Activated T-helper 2 cell treated with anti-CD3 and anti-CD28 coated beads, Interferon-gamma antibody, Interleukin-2, Interleukin-4, amounts not matched to agents 10 μg/mL and 5 μg/mL and 100 μg/mL, durations not matched to agents 14 hours and 24 hours and 36 hours (primary cell): Measurements from ENCODE around the gene KRT4. TPM values are rescaled to one million over a fixed set of nuclear protein-coding genes. Genes with fewer than 3 reads are reported as not detected.

Experiments used
- DNase-seq: peaks from one replicate; pipeline ENCODE4 v3.0.0; 2021; ENCODE audit warnings: low spot score
- H3K27ac Mint-ChIP-seq: one replicate; pipeline ENCODE4 v1.8.0; 2021; ENCODE audit warnings: mixed read lengths
- H3K27me3 Mint-ChIP-seq: one replicate; pipeline ENCODE4 v1.8.0; 2021; ENCODE audit warnings: low read depth, mixed read lengths
- H3K36me3 Mint-ChIP-seq: one replicate; pipeline ENCODE4 v1.8.0; 2021; ENCODE audit warnings: low read depth, mixed read lengths
- H3K4me1 Mint-ChIP-seq: one replicate; pipeline ENCODE4 v1.8.0; 2021; ENCODE audit warnings: low read depth, mixed read lengths
- H3K4me3 Mint-ChIP-seq: one replicate; pipeline ENCODE4 v1.8.0; 2021; ENCODE audit warnings: low read depth, mild to moderate bottlenecking, moderate library complexity, mixed read lengths
- H3K9me3 Mint-ChIP-seq: one replicate; pipeline ENCODE4 v1.8.0; 2021; ENCODE audit warnings: mixed read lengths
- intact Hi-C: fragments of 100-400 bp; cut with micrococcal nuclease; formaldehyde crosslinking; loops from one replicate; pipeline ENCODE4 v1.15.1; 2023
- total RNA-seq: library from RNA; stranded (reverse); gene quantifications from 2 replicates; pipeline ENCODE4 v1.2.3, GENCODE V29; 2022

KRT4 gene
- total RNA-seq, 1 donor from 2014 or later: not detected

GRCh38 chr12:52833922-52834726, 20.2 kb upstream of the KRT4 start, which contains the start of gene KRT79:
TSS of gene KRT79 (minus strand) at chr12:52834311. CDS start at chr12:52834260, 51 bp downstream.
- Mint-ChIP-seq H3K4me3 (no peak within 1 kb of the TSS), H3K27me3 (peaks cover 3% of the 10 kb centered on the region), H3K9me3 (no peaks in the 10 kb centered on the region), H3K27ac (no peak within 1 kb of the TSS), H3K36me3 (no peaks in the 10 kb centered on the region), H3K4me1 (peaks cover 27% of the 10 kb centered on the region)
- intact Hi-C loops: no loop called here
- DNase-seq: no peak

- Mint-ChIP-seq H3K27me3 (no peaks in the 10 kb centered on the region), H3K27ac (no peak overlapping the region), H3K9me3 (no peaks in the 10 kb centered on the region), H3K4me3 (no peak overlapping the region), H3K4me1 (peaks cover 32% of the 10 kb centered on the region), H3K36me3 (no peaks in the 10 kb centered on the region)
- DNase-seq: no peak
- intact Hi-C loops: no loop called here
Measured at GRCh38 chr12:52832985-52833905, 19.3 kb upstream of the KRT4 start.

DNA sequence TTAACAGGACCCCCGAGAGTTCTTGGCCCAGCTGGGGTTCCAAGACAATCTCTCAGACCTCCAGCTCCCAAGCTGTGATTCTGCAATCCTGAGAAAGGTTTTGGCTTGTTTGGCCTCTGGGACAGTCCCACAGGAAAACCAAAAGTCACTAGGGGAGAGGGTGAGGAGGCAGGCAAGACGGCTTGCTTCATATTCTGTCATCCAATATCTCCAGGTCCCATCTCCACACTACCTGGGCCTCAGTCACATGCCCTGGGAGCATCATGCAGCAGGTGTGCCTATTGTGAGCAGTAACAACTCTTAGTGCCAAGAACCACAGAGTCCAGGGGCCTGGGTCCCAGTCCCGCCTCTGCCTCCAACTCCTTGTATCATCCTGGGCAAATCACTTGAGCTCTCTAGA, 18.5 kb upstream of the KRT4 start:
- DNase-seq: no peak
- Mint-ChIP-seq H3K9me3 (no peaks in the 10 kb centered on the region), H3K27ac (no peak overlapping the region), H3K36me3 (no peaks in the 10 kb centered on the region), H3K27me3 (no peaks in the 10 kb centered on the region), H3K4me3 (no peak overlapping the region), H3K4me1 (peaks cover 29% of the 10 kb centered on the region)
- intact Hi-C loops: no loop called here

GRCh38 chr12:52831251-52831650, 17.3 kb upstream of the KRT4 start:
- intact Hi-C loops: no loop called here
- H3K27ac Mint-ChIP-seq: no peak overlapping the region
- H3K9me3 Mint-ChIP-seq: no peaks in the 10 kb centered on the region
- no peak for DNase-seq
- no peak overlapping the region for H3K4me3 Mint-ChIP-seq
- no peaks in the 10 kb centered on the region for H3K27me3 Mint-ChIP-seq
- H3K4me1 Mint-ChIP-seq: peaks cover 18% of the 10 kb centered on the region
- no peaks in the 10 kb centered on the region for H3K36me3 Mint-ChIP-seq

DNA sequence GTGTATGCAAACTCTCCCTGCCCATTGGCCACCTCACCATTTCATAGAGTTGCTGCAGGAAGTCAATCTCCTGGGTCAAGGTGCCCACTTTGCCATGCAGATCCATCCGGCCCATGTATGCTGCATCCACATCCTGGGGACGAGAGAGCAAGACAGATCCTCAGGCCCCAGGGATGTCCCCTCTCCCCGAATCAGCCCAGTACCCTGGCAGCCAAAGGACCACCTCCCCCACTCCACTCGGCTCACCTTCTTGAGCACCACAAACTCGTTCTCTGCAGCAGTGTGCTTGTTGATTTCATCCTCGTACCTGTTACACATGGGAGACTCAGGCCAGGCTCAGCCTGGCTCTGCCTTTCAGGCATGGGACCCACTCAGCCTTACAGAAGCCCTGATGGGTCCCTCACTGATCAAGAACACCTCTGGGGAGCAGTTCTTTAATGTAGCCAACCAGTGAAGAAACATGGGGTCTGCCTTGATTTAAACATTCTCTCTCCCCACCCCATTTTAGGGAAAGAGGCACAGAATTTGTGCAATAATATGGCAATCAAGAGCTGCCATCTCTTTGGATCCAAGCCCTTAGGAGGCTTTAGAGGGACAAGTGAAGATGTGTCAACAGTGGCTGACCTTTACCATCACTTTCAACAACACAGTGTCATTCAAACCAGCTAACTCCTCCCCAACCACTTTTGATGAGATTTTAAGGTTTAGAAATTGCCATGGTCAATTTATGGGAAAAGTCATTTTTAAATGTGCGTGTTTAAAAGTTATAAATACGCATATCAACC, 16.3 kb upstream of the KRT4 start:
- no peaks in the 10 kb centered on the region for H3K9me3 Mint-ChIP-seq
- no peak overlapping the region for H3K27ac Mint-ChIP-seq
- H3K27me3 Mint-ChIP-seq: no peaks in the 10 kb centered on the region
- H3K4me3 Mint-ChIP-seq: no peak overlapping the region
- intact Hi-C loops: no loop called here
- H3K36me3 Mint-ChIP-seq: no peaks in the 10 kb centered on the region
- H3K4me1 Mint-ChIP-seq: peaks cover 7% of the 10 kb centered on the region
- DNase-seq: no peak

GRCh38 chr12:52828591-52829021, 14.7 kb upstream of the KRT4 start:
- H3K4me3 Mint-ChIP-seq: no peak overlapping the region
- H3K4me1 Mint-ChIP-seq: peaks cover 7% of the 10 kb centered on the region
- intact Hi-C loops: no loop called here
- H3K27me3 Mint-ChIP-seq: no peaks in the 10 kb centered on the region
- no peaks in the 10 kb centered on the region for H3K36me3 Mint-ChIP-seq
- no peak overlapping the region for H3K27ac Mint-ChIP-seq
- no peaks in the 10 kb centered on the region for H3K9me3 Mint-ChIP-seq
- DNase-seq: no peak

DNA sequence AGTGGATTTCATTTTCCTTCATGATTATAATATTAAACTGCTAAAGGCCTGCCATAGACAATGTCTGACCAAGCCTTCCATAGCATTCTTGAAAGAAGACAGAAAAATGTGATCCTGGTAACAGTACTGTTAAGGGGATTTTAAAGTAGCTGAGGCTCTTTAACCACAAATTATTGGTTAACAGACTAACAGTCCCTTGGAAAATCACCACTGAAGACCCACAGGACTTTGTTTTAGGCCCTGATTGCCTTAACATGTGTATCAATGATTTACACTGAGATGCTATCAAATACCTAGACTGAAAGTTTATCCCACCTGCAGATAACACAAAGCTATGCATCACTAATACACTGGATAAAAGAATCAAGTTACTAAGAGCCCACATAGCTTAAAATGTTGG, 14.2 kb upstream of the KRT4 start:
- DNase-seq: no peak
- H3K36me3 Mint-ChIP-seq: no peaks in the 10 kb centered on the region
- H3K4me3 Mint-ChIP-seq: no peak overlapping the region
- H3K4me1 Mint-ChIP-seq: peaks cover 7% of the 10 kb centered on the region
- no peaks in the 10 kb centered on the region for H3K9me3 Mint-ChIP-seq
- H3K27ac Mint-ChIP-seq: no peak overlapping the region
- intact Hi-C loops: no loop called here
- no peaks in the 10 kb centered on the region for H3K27me3 Mint-ChIP-seq

DNA sequence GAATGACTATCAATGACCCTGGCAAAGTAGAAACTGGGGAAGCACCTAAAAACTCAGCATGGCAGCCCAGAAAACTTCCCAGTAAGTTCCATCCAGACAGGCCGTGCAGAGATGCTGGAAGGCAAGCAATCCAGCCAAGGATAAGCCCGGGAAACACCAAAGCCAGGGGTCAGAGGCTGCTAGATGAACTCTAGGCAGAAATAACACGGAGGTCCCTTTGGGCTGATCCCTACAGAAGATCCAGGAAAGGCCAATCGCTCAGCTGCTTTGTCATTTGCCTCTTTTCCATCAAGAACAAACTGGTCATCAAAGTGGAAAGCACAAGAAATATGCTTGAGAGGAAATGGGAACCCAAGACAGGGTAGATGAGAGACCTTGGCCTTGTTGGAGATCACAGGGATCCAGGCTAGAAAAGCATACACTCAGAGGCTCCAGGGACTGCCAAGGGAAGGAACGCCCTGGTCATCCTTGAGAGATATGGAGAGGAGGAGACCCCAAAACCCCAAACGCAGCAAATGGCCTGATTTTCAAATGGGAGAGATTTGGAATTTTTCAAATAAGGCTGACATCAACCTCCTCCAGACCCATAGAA, 13.7 kb upstream of the KRT4 start:
- Mint-ChIP-seq H3K36me3 (no peaks in the 10 kb centered on the region), H3K4me3 (no peak overlapping the region), H3K9me3 (no peaks in the 10 kb centered on the region), H3K4me1 (peaks cover 7% of the 10 kb centered on the region), H3K27ac (no peak overlapping the region), H3K27me3 (no peaks in the 10 kb centered on the region)
- DNase-seq: no peak
- intact Hi-C loops: no loop called here

DNA sequence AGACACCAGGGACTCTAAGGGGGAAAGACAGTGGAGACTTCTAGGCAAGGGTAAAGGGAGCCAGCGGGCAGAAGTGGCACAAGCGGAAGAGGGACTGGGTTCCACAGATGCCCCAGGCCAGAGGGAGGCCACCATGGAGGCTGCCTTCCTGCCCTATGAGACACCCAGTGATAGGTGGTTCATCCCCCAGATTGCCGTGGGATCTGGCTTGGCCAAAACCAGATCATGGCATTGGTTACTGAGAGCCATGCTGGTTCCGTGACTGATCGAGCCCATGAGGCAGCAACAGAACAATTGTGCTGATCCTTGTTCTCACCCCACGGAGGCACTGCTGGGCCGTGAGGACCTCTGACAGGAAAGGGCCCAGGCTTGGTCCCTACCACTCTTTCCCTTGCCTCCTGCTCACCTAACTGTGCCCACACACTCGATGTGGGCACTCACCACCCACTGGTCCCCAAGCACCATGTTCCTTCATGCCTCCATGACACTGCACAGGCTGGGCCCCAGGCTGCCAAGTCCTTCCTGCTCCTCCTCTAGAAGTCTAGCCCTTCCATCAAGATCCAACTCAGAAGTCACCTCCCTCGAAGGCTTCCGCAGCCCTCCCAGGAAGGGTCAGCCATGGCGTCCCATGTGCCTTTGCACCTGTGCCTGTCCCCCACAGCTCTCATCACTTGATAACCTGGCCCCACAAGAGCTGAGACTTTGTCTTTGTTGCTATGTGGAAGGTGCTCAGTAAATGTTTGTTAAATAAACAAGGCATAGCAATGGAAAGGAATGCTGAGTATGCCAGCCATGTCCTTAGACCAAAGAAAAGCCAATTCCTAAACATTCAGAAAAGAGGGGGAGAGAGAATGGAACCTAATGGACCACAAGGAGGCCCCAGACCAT, 12.9 kb upstream of the KRT4 start:
- intact Hi-C loops: no loop called here
- Mint-ChIP-seq H3K4me1 (peaks cover 7% of the 10 kb centered on the region), H3K9me3 (no peaks in the 10 kb centered on the region), H3K27ac (no peak overlapping the region), H3K36me3 (no peaks in the 10 kb centered on the region), H3K27me3 (no peaks in the 10 kb centered on the region), H3K4me3 (no peak overlapping the region)
- DNase-seq: no peak

DNA sequence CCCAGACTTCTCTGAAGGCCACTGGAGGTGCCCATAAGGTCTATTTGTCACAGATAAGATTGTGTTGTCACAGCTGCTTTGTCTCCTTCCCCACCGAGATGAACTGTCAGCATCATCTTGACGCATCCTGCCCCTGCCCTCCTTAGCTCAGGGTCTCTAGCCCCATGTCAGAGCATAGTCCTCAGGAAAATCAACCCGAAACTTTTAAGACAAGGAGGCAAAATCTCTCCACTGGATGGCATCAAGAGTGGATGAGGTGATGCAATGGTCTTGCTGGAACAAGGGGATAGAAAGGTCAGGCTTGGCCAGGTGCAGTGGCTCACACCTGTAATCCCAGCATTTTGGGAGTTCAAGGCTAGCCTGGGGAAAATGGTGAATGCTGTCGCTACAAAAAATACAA, 12.0 kb upstream of the KRT4 start:
- H3K9me3 Mint-ChIP-seq: no peaks in the 10 kb centered on the region
- no peak overlapping the region for H3K27ac Mint-ChIP-seq
- peaks cover 2% of the 10 kb centered on the region for H3K27me3 Mint-ChIP-seq

GRCh38 chr12:52824741-52825410, 11.0 kb upstream of the KRT4 start:
- H3K9me3 Mint-ChIP-seq: no peaks in the 10 kb centered on the region
- DNase-seq: no peak
- peaks cover 2% of the 10 kb centered on the region for H3K27me3 Mint-ChIP-seq
- H3K36me3 Mint-ChIP-seq: no peaks in the 10 kb centered on the region
- H3K4me1 Mint-ChIP-seq: peaks cover 7% of the 10 kb centered on the region
- H3K4me3 Mint-ChIP-seq: no peak overlapping the region
- no peak overlapping the region for H3K27ac Mint-ChIP-seq
- intact Hi-C loops: no loop called here

More for the DNA sequence above, 12.0 kb upstream of the KRT4 start:
- intact Hi-C loops: no loop called here
- DNase-seq: no peak
- Mint-ChIP-seq H3K4me1 (peaks cover 7% of the 10 kb centered on the region), H3K36me3 (no peaks in the 10 kb centered on the region), H3K4me3 (no peak overlapping the region)
